Measurements from ENCODE around the gene FASLG.
"Not testable (repeated sequence)": the region's sequence is repeated elsewhere in the genome, so short reads cannot be mapped to it uniquely, and the experiment has no call there.

The FASLG gene, protein sequence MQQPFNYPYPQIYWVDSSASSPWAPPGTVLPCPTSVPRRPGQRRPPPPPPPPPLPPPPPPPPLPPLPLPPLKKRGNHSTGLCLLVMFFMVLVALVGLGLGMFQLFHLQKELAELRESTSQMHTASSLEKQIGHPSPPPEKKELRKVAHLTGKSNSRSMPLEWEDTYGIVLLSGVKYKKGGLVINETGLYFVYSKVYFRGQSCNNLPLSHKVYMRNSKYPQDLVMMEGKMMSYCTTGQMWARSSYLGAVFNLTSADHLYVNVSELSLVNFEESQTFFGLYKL

GRCh38 chr1:172658871-172659453, at the start of gene FASLG:
FASLG (plus strand) TSS chr1:172659103; CDS start chr1:172659202, 99 bp downstream.
- TF ChIP-seq CTCF (IDR thresholded peaks at IDR 0.05; ENCODE audit: low read depth, low read length), result no peak
- no peak within 1 kb of the TSS for H3K4me3 ChIP-seq (ENCODE audit: low read depth, low read length)

GRCh38 chr1:172609528-172609927, 49.4 kb upstream of the FASLG start:
- no peak for TF ChIP-seq CTCF (IDR thresholded peaks at IDR 0.05; ENCODE audit: low read depth, low read length)
- H3K4me3 ChIP-seq (ENCODE audit: low read depth, low read length), result no peak overlapping the region

- no peak for TF ChIP-seq CTCF (IDR thresholded peaks at IDR 0.05; ENCODE audit: low read depth, low read length)
Observed at GRCh38 chr1:172612478-172612877, 46.4 kb upstream of the FASLG start.

DNA sequence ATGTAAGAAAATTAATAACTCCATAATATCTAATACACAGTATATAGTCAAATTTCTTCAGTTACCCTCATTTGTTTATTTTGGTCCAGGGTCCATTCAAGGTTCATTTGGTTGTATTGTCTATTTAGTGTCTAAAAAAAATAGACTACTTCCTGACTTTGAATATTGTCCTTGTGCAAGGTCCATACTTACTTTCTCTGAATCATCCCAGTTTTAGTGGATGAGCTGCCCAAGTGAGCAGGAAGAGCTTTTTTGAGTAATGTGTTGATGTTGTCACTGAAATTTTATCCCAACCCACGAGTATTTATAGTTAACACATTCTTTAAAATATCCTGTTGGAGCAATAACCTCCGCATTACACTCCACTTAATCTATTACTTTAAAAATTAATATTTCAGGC, 45.6 kb upstream of the FASLG start:
- H3K4me3 ChIP-seq (ENCODE audit: low read depth, low read length), result no peak overlapping the region
- no peak for TF ChIP-seq CTCF (IDR thresholded peaks at IDR 0.05; ENCODE audit: low read depth, low read length)

More at GRCh38 chr1:172612478-172612877, 46.4 kb upstream of the FASLG start:
- no peak overlapping the region for H3K4me3 ChIP-seq (ENCODE audit: low read depth, low read length)

DNA sequence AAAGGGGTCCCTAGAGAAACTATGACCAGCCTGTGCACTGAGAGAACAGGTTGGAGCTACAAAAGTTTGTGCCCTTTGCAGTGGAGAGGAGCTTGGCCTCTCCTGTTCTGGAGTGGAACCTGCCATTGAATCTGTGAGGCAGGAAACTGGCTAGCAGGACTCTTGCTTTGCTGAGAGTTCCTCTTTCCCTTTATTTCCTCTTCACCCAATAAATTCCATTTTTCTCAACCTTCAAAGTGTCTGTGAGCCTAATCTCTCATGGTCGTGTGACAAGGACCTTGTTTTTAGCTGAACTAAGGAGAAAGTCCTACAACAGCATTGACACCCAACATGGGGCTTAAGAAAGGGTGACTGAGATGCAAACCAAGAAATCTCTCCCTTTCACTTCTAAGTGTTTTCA, 42.7 kb upstream of the FASLG start:
- TF ChIP-seq CTCF (IDR thresholded peaks at IDR 0.05; ENCODE audit: low read depth, low read length), result no peak
- H3K4me3 ChIP-seq (ENCODE audit: low read depth, low read length), result no peak overlapping the region

- no peak for TF ChIP-seq CTCF (IDR thresholded peaks at IDR 0.05; ENCODE audit: low read depth, low read length)
Observed at GRCh38 chr1:172616636-172617035, 42.3 kb upstream of the FASLG start.

DNA sequence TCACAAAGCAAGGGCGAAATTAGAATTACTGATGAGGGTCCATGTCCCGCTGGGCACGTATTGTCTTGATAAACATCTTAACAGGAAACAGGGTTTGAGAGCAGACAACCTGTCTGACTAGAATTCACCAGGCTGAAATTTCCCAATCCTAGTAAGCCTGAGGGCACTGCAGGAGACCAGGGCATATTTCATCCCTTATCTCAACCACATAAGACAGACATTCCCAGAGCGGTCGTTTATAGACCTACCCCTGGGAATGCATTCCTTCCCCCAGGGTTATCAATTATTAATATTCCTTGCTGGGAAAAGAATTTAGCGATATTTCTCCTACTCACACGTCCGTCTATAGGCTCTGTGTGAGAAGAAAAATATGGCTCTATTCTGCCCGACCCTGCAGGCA, 38.3 kb upstream of the FASLG start:
- H3K4me3 ChIP-seq (ENCODE audit: low read depth, low read length), result not testable (repeated sequence)

More at GRCh38 chr1:172616636-172617035, 42.3 kb upstream of the FASLG start:
- H3K4me3 ChIP-seq (ENCODE audit: low read depth, low read length), result no peak overlapping the region
